WTC11 (cell line): ENCODE measurements around the gene ROBO1. TPM values are rescaled to one million over a fixed set of nuclear protein-coding genes. Genes with fewer than 3 reads are reported as not detected.

ENCODE experiments used
- ATAC-seq: fragments of 200-7000 bp; cut with Tn5 transposase; 2 replicates; pipeline ENCODE4 v1.10.0; 2021; ENCODE audit warnings: mild to moderate bottlenecking, moderate library complexity
- CTCF ChIA-PET: fragments of 300-600 bp; sonication (Branson Sonifier 250); formaldehyde crosslinking; loops from one replicate; lab custom pipeline; 2021; ENCODE audit warnings: antibody characterized with exemption; lab: Charles Lee
- POLR2A ChIA-PET: fragments of 350-600 bp; sonication (Branson Sonifier 250); formaldehyde crosslinking; loops from one replicate; lab custom pipeline; 2021; ENCODE audit warnings: antibody characterized with exemption; lab: Charles Lee
- DNase-seq: peaks from one replicate; pipeline ENCODE4 v3.0.0; 2021; ENCODE audit warnings: low spot score
- H3K27ac Mint-ChIP-seq: 2 replicates; pipeline ENCODE4 v1.8.0; 2021; ENCODE audit warnings: mixed read lengths
- H3K27me3 Mint-ChIP-seq: 2 replicates; pipeline ENCODE4 v1.8.0; 2021; ENCODE audit warnings: low read depth, mild to moderate bottlenecking, moderate library complexity, mixed read lengths
- H3K36me3 Mint-ChIP-seq: 2 replicates; pipeline ENCODE4 v1.8.0; 2021; ENCODE audit warnings: mixed read lengths
- H3K4me1 Mint-ChIP-seq: 2 replicates; pipeline ENCODE4 v1.8.0; 2022; ENCODE audit warnings: mixed read lengths
- H3K4me3 Mint-ChIP-seq: 2 replicates; pipeline ENCODE4 v1.8.0; 2021; ENCODE audit warnings: mild to moderate bottlenecking, moderate library complexity, mixed read lengths
- H3K9me3 Mint-ChIP-seq: 2 replicates; pipeline ENCODE4 v1.8.0; 2021; ENCODE audit warnings: mixed read lengths
- ZNF281 ChIP-seq: sonication (generic); formaldehyde crosslinking; IDR thresholded peaks from 2 replicates; pipeline ENCODE4 v1.8.0; 2023; ENCODE audit warnings: mild to moderate bottlenecking, missing genetic modification reagents
- microRNA-seq: library from miRNA; unstranded; fragments of <30 nt; microRNA quantifications from one replicate; pipeline ENCODE4 v1.2.0, GENCODE V29; 2022; ENCODE audit warnings: borderline number of aligned reads
- total RNA-seq: library from RNA; stranded (reverse); gene quantifications from 3 replicates; pipeline ENCODE4 v1.2.3, GENCODE V29; 2021

ROBO1 gene
- total RNA-seq, 1 experiment from 2014 or later: 90.9 TPM

- H3K4me1 Mint-ChIP-seq: peaks cover 6% of the 10 kb centered on the region
- H3K27ac Mint-ChIP-seq: no peak overlapping the region
- DNase-seq (no peak), ATAC-seq (no peak)
- peaks cover 43% of the 10 kb centered on the region for H3K36me3 Mint-ChIP-seq
- ChIA-PET POLR2A (no interaction called here), CTCF (no interaction called here)
- H3K27me3 Mint-ChIP-seq: 0 out of 2 replicates have a peak, but pooled peaks cover 2% of the 10 kb centered on the region
- TF ChIP-seq ZNF281 (CRISPR knock-in tag): no peak
- H3K9me3 Mint-ChIP-seq: peaks cover 59% of the 10 kb centered on the region
- H3K4me3 Mint-ChIP-seq: no peak overlapping the region
These were observed 1205.5 kb downstream of the ROBO1 start for GRCh38 chr3:78562328-78562727.

Small RNA genes within 50 kb of the gene (microRNA-seq; reads per million reads assigned to microRNA genes)
- not detected for gene MIR3923
